ENCODE results near the gene ASS1. TPM values are rescaled to one million over a fixed set of nuclear protein-coding genes. Genes with fewer than 3 reads are reported as not detected.

The ASS1 gene
- total and polyA plus RNA-seq, 2 of the 13 experiments (the other 11 are each of a cell fraction or from before 2014, with no cell fraction given) = 77.6 to 122 TPM

DNA sequence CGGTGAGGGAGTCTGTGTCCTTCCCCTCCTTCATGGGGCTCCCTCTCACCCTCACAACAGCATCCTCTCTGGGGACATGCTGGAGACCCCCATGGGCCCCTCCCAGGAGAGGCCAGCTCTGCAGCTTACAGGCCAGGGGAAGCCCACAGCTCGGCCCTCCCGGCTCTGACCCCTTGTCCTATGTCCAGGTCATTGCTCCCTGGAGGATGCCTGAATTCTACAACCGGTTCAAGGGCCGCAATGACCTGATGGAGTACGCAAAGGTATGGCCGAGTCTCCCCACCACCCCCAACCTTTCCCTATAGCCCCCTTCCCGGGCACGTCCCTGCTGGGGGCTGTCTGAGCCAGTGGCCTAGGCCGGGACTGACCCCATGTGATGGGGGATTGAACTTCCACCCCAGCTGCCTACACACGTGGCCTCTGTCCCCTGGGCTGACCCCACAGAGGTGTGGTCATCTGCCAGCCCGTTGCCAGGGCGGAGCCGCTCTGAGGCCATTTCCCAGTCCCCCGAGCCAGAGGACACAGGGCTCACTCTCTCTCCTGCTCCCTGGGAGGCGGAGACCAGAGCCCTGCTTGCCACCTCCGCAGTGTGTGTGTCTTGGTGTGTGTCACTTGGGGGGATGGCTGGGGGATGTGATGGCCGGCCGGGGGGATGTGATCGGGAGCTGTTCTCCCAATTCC is 21.9 kb downstream of the ASS1 start:
- no peaks in the 10 kb centered on the region for H3K4me1 ChIP-seq (ENCODE audit: insufficient read depth, low read length)
- BruUV-seq (replicated peaks) = no TSS peak
- H3K36me3 ChIP-seq (replicated peaks in 1 of 2; ENCODE audit: control insufficient read depth in 1 of 2, insufficient read depth in 2 of 2, low read length in 2 of 2) = peaks cover 0 to 3% of the 10 kb centered on the region in 2 experiments; a peak in 1 of 5 replicates
- H3K4me2 ChIP-seq (ENCODE audit: low read depth, low read length) = no peak overlapping the region
- ChIA-PET CTCF (ENCODE audit: low intra/inter-chr PET ratio, low total read pairs) (no interaction called here), POLR2A (no interaction called here)
- no peak overlapping the region for H2AFZ ChIP-seq (ENCODE audit: low read length)
- intact Hi-C loops (cut with micrococcal nuclease; ENCODE audit: unreplicated experiment) (no loop called here), in situ Hi-C loops (cut with HindIII; ENCODE audit: extremely low pct_ligation_motif_present, low pct_unique_long_range_greater_than_20kb) (no loop called here)
- 79% methylated on average over 6 of the region's 20 CpGs for WGBS (ENCODE audit: low lambda C conversion rate)
- H3K9me3 ChIP-seq (ENCODE audit: low read length) = no peaks in the 10 kb centered on the region
- no peaks in the 10 kb centered on the region for H4K20me1 ChIP-seq (ENCODE audit: insufficient read depth, low read length)
- ATAC-seq (peak; percentile 17; the same call in 1 of the 3 replicates), FAIRE-seq (no peak), DNase-seq (ENCODE audit: low spot score) (no peak)
- H3K4me3 ChIP-seq (replicated peaks in 1 of 3; ENCODE audit: insufficient read depth in 1 of 3, low read depth in 2 of 3, low read length in 3 of 3) = no peak overlapping the region
- H3K79me2 ChIP-seq (ENCODE audit: insufficient read depth, low read length) = no peaks in the 10 kb centered on the region
- H3K27me3 ChIP-seq (ENCODE audit: control insufficient read depth in 1 of 2, insufficient read depth in 2 of 2, low read length in 2 of 2) = no peaks in the 10 kb centered on the region
- H3K9ac ChIP-seq (ENCODE audit: insufficient read depth, low read depth, low read length) = no peak overlapping the region
- no peak for TF ChIP-seq ZNF616 (CRISPR knock-in tag; IDR thresholded peaks at IDR 0.05; ENCODE audit: low read depth)
- TF ChIP-seq, protein P1, sequence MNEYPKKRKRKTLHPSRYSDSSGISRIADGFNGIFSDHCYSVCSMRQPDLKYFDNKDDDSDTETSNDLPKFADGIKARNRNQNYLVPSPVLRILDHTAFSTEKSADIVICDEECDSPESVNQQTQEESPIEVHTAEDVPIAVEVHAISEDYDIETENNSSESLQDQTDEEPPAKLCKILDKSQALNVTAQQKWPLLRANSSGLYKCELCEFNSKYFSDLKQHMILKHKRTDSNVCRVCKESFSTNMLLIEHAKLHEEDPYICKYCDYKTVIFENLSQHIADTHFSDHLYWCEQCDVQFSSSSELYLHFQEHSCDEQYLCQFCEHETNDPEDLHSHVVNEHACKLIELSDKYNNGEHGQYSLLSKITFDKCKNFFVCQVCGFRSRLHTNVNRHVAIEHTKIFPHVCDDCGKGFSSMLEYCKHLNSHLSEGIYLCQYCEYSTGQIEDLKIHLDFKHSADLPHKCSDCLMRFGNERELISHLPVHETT (CRISPR knock-in tag; conservative IDR thresholded peaks at IDR 0.05) = no peak
- no peak for TF ChIP-seq ZNF562 (CRISPR knock-in tag; IDR thresholded peaks at IDR 0.05; ENCODE audit: borderline replicate concordance)
- TF ChIP-seq NBN (conservative IDR thresholded peaks at IDR 0.05) = no peak
- no peak for TF ChIP-seq ZNF775 (CRISPR knock-in tag; IDR thresholded peaks at IDR 0.05; ENCODE audit: borderline replicate concordance)
- TF ChIP-seq TAF15 (IDR thresholded peaks at IDR 0.05; ENCODE audit: low read depth, low read length, poor library complexity, severe bottlenecking) = no peak
- TF ChIP-seq ISL2 (CRISPR knock-in tag; IDR thresholded peaks at IDR 0.05) = no peak
- no peak for TF ChIP-seq CEBPG (CRISPR knock-in tag; IDR thresholded peaks at IDR 0.05)
- no peak for TF ChIP-seq TARDBP (CRISPR knock-in tag; IDR thresholded peaks at IDR 0.05)
- no peak for TF ChIP-seq ZNF234 (CRISPR knock-in tag; conservative IDR thresholded peaks at IDR 0.05)
- TF ChIP-seq TRAFD1 (CRISPR knock-in tag; IDR thresholded peaks at IDR 0.05; ENCODE audit: borderline replicate concordance) = no peak
- no peak for TF ChIP-seq TOE1 (CRISPR knock-in tag; IDR thresholded peaks at IDR 0.05)
- TF ChIP-seq ASH2L (IDR thresholded peaks at IDR 0.05; ENCODE audit: insufficient read length, low read depth, low read length) = no peak
- no peak for TF ChIP-seq ATM (IDR thresholded peaks at IDR 0.05; ENCODE audit: borderline replicate concordance)
- no peak for TF ChIP-seq ZNF44 (CRISPR knock-in tag; IDR thresholded peaks at IDR 0.05)
- no peak for TF ChIP-seq KLF16 (CRISPR knock-in tag; IDR thresholded peaks at IDR 0.05)
- no peak for TF ChIP-seq BCL6 (CRISPR knock-in tag; IDR thresholded peaks at IDR 0.05)
- no peak for TF ChIP-seq ARHGAP35 (CRISPR knock-in tag; IDR thresholded peaks at IDR 0.05; ENCODE audit: borderline replicate concordance)
- TF ChIP-seq NR2F6 (IDR thresholded peaks at IDR 0.05) = no peak
- TF ChIP-seq NR2F6 (CRISPR knock-in tag; IDR thresholded peaks at IDR 0.05) = no peak
- H3K27ac ChIP-seq (ENCODE audit: extremely low read length, insufficient read depth, low read length) = no peak overlapping the region

All from HepG2 (cell line).